HEK293T (cell line): ENCODE measurements around the gene GATAD2A.

Experiments used
- FOXM1 ChIP-seq: fragments of 450-650 bp; IDR thresholded peaks from 2 replicates; pipeline ENCODE4 v1.6.1; 2017; ENCODE audit warnings: mild to moderate bottlenecking, borderline replicate concordance
- SP1 ChIP-seq: fragments of 450-650 bp; IDR thresholded peaks from 2 replicates; pipeline ENCODE4 v1.6.1; 2017

GRCh38 chr19:19530423-19530804 is 124.9 kb downstream of the GATAD2A start:
- TF ChIP-seq SP1 (no peak), FOXM1 (no peak)
